ENCODE data around the gene XCL1.

DNA sequence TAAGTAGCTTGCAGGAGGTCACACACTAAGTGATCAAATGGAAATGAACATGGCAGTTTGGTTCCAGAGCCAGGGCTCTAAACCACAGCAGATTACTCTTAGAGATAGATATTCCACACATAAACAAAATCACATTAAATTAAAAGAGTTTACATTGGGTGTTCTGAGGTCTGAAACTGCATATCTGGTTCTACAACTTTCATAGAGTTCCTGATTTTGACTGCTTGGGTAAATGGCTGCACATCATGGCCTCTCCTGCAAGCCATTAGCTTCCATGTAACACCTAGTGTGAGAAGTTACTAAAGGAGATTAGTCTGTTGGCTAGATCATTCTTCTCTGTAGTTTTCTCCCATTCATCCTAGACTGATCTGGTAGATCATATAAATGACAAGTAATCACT lies 19.8 kb upstream of the XCL1 start:
- no peak for TF ChIP-seq CREB1 (CRISPR knock-in tag; IDR thresholded peaks at IDR 0.05; ENCODE audit: low read depth)
- no peak for TF ChIP-seq POLR2AphosphoS5 (IDR thresholded peaks at IDR 0.05; ENCODE audit: low read depth)
- TF ChIP-seq CTCF (conservative IDR thresholded peaks at IDR 0.05; ENCODE audit: low read depth in 2 of 2): no peak
- no peak for TF ChIP-seq EZH2 (IDR thresholded peaks at IDR 0.05; ENCODE audit: low read depth, unreplicated experiment)
- no peak for TF ChIP-seq EZH2phosphoT487 (IDR thresholded peaks at IDR 0.05; ENCODE audit: unreplicated experiment)
- TF ChIP-seq, protein P1, sequence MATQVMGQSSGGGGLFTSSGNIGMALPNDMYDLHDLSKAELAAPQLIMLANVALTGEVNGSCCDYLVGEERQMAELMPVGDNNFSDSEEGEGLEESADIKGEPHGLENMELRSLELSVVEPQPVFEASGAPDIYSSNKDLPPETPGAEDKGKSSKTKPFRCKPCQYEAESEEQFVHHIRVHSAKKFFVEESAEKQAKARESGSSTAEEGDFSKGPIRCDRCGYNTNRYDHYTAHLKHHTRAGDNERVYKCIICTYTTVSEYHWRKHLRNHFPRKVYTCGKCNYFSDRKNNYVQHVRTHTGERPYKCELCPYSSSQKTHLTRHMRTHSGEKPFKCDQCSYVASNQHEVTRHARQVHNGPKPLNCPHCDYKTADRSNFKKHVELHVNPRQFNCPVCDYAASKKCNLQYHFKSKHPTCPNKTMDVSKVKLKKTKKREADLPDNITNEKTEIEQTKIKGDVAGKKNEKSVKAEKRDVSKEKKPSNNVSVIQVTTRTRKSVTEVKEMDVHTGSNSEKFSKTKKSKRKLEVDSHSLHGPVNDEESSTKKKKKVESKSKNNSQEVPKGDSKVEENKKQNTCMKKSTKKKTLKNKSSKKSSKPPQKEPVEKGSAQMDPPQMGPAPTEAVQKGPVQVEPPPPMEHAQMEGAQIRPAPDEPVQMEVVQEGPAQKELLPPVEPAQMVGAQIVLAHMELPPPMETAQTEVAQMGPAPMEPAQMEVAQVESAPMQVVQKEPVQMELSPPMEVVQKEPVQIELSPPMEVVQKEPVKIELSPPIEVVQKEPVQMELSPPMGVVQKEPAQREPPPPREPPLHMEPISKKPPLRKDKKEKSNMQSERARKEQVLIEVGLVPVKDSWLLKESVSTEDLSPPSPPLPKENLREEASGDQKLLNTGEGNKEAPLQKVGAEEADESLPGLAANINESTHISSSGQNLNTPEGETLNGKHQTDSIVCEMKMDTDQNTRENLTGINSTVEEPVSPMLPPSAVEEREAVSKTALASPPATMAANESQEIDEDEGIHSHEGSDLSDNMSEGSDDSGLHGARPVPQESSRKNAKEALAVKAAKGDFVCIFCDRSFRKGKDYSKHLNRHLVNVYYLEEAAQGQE (IDR thresholded peaks at IDR 0.05; ENCODE audit: unreplicated experiment): no peak
- TF ChIP-seq ETS1 (IDR thresholded peaks at IDR 0.05): no peak
- TF ChIP-seq NANOG (IDR thresholded peaks at IDR 0.05; ENCODE audit: borderline replicate concordance): no peak
- TF ChIP-seq, protein P2, sequence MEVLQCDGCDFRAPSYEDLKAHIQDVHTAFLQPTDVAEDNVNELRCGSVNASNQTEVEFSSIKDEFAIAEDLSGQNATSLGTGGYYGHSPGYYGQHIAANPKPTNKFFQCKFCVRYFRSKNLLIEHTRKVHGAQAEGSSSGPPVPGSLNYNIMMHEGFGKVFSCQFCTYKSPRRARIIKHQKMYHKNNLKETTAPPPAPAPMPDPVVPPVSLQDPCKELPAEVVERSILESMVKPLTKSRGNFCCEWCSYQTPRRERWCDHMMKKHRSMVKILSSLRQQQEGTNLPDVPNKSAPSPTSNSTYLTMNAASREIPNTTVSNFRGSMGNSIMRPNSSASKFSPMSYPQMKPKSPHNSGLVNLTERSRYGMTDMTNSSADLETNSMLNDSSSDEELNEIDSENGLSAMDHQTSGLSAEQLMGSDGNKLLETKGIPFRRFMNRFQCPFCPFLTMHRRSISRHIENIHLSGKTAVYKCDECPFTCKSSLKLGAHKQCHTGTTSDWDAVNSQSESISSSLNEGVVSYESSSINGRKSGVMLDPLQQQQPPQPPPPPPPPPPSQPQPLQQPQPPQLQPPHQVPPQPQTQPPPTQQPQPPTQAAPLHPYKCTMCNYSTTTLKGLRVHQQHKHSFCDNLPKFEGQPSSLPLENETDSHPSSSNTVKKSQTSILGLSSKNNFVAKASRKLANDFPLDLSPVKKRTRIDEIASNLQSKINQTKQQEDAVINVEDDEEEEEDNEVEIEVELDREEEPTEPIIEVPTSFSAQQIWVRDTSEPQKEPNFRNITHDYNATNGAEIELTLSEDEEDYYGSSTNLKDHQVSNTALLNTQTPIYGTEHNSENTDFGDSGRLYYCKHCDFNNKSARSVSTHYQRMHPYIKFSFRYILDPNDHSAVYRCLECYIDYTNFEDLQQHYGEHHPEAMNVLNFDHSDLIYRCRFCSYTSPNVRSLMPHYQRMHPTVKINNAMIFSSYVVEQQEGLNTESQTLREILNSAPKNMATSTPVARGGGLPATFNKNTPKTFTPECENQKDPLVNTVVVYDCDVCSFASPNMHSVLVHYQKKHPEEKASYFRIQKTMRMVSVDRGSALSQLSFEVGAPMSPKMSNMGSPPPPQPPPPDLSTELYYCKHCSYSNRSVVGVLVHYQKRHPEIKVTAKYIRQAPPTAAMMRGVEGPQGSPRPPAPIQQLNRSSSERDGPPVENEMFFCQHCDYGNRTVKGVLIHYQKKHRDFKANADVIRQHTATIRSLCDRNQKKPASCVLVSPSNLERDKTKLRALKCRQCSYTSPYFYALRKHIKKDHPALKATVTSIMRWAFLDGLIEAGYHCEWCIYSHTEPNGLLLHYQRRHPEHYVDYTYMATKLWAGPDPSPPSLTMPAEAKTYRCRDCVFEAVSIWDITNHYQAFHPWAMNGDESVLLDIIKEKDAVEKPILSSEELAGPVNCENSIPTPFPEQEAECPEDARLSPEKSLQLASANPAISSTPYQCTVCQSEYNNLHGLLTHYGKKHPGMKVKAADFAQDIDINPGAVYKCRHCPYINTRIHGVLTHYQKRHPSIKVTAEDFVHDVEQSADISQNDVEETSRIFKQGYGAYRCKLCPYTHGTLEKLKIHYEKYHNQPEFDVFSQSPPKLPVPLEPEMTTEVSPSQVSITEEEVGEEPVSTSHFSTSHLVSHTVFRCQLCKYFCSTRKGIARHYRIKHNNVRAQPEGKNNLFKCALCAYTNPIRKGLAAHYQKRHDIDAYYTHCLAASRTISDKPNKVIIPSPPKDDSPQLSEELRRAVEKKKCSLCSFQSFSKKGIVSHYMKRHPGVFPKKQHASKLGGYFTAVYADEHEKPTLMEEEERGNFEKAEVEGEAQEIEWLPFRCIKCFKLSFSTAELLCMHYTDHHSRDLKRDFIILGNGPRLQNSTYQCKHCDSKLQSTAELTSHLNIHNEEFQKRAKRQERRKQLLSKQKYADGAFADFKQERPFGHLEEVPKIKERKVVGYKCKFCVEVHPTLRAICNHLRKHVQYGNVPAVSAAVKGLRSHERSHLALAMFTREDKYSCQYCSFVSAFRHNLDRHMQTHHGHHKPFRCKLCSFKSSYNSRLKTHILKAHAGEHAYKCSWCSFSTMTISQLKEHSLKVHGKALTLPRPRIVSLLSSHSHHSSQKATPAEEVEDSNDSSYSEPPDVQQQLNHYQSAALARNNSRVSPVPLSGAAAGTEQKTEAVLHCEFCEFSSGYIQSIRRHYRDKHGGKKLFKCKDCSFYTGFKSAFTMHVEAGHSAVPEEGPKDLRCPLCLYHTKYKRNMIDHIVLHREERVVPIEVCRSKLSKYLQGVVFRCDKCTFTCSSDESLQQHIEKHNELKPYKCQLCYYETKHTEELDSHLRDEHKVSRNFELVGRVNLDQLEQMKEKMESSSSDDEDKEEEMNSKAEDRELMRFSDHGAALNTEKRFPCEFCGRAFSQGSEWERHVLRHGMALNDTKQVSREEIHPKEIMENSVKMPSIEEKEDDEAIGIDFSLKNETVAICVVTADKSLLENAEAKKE (CRISPR knock-in tag; IDR thresholded peaks at IDR 0.05): no peak
- TF ChIP-seq ZNF114 (CRISPR knock-in tag; IDR thresholded peaks at IDR 0.05): no peak
- no peak for TF ChIP-seq JUNB (IDR thresholded peaks at IDR 0.05; ENCODE audit: unreplicated experiment)

Measured in GM23338 (cell line).